Measurements from ENCODE around the gene DCTN1.

Gene DCTN1

GRCh38 chr2:74328573-74328972, 51.5 kb downstream of the DCTN1 start:
- H4K20me1 ChIP-seq (ENCODE audit: control insufficient read depth, insufficient read depth, low read depth, low read length): no peaks in the 10 kb centered on the region
- H3K79me2 ChIP-seq (ENCODE audit: control insufficient read depth, low read length): no peaks in the 10 kb centered on the region
- H3K4me1 ChIP-seq (ENCODE audit: control insufficient read depth, low read length): no peaks in the 10 kb centered on the region
- H3F3A ChIP-seq (ENCODE audit: control insufficient read depth, insufficient read depth): no peaks in the 10 kb centered on the region
- H3K4me2 ChIP-seq (ENCODE audit: low read length): no peak overlapping the region
- no peak overlapping the region for H3K4me3 ChIP-seq (ENCODE audit: low read length)
- H3K9me2 ChIP-seq (replicated peaks; ENCODE audit: control insufficient read depth, low read length): no peaks in the 10 kb centered on the region
- H3K9me3 ChIP-seq (ENCODE audit: control insufficient read depth, insufficient read depth, low read length): no peaks in the 10 kb centered on the region
- H3K27me3 ChIP-seq (ENCODE audit: control insufficient read depth, low read length): peaks cover 31% of the 10 kb centered on the region
- no peak overlapping the region for H3K27ac ChIP-seq (ENCODE audit: low read depth, low read length)
- no peak for TF ChIP-seq EZH2phosphoT487 (IDR thresholded peaks at IDR 0.05; ENCODE audit: borderline replicate concordance, low read length)
- no peak for TF ChIP-seq CTCF (IDR thresholded peaks at IDR 0.05; ENCODE audit: low read depth, low read length, poor library complexity, severe bottlenecking)
- no peaks in the 10 kb centered on the region for H3K36me3 ChIP-seq (ENCODE audit: control insufficient read depth, low read length)

GRCh38 chr2:74328074-74328473, 52.0 kb downstream of the DCTN1 start:
- no peaks in the 10 kb centered on the region for H3K9me3 ChIP-seq (ENCODE audit: control insufficient read depth, insufficient read depth, low read length)
- no peaks in the 10 kb centered on the region for H4K20me1 ChIP-seq (ENCODE audit: control insufficient read depth, insufficient read depth, low read depth, low read length)
- no peaks in the 10 kb centered on the region for H3F3A ChIP-seq (ENCODE audit: control insufficient read depth, insufficient read depth)
- no peaks in the 10 kb centered on the region for H3K9me2 ChIP-seq (replicated peaks; ENCODE audit: control insufficient read depth, low read length)
- H3K36me3 ChIP-seq (ENCODE audit: control insufficient read depth, low read length): no peaks in the 10 kb centered on the region
- no peak overlapping the region for H3K27ac ChIP-seq (ENCODE audit: low read depth, low read length)
- no peak overlapping the region for H3K4me2 ChIP-seq (ENCODE audit: low read length)
- H3K79me2 ChIP-seq (ENCODE audit: control insufficient read depth, low read length): no peaks in the 10 kb centered on the region
- H3K4me3 ChIP-seq (ENCODE audit: low read length): no peak overlapping the region
- TF ChIP-seq CTCF (IDR thresholded peaks at IDR 0.05; ENCODE audit: low read depth, low read length, poor library complexity, severe bottlenecking) (no peak), EZH2phosphoT487 (IDR thresholded peaks at IDR 0.05; ENCODE audit: borderline replicate concordance, low read length) (no peak)
- no peaks in the 10 kb centered on the region for H3K4me1 ChIP-seq (ENCODE audit: control insufficient read depth, low read length)
- H3K27me3 ChIP-seq (ENCODE audit: control insufficient read depth, low read length): peaks cover 33% of the 10 kb centered on the region

- H3K4me3 ChIP-seq (ENCODE audit: low read length): no peak overlapping the region
- no peaks in the 10 kb centered on the region for H3K79me2 ChIP-seq (ENCODE audit: control insufficient read depth, low read length)
These were observed 52.5 kb downstream of the DCTN1 start for GRCh38 chr2:74327627-74328026.

More at GRCh38 chr2:74327627-74328026, 52.5 kb downstream of the DCTN1 start:
- no peaks in the 10 kb centered on the region for H3K9me3 ChIP-seq (ENCODE audit: control insufficient read depth, insufficient read depth, low read length)
- peaks cover 33% of the 10 kb centered on the region for H3K27me3 ChIP-seq (ENCODE audit: control insufficient read depth, low read length)
- no peaks in the 10 kb centered on the region for H4K20me1 ChIP-seq (ENCODE audit: control insufficient read depth, insufficient read depth, low read depth, low read length)
- TF ChIP-seq CTCF (IDR thresholded peaks at IDR 0.05; ENCODE audit: low read depth, low read length, poor library complexity, severe bottlenecking) (no peak), EZH2phosphoT487 (IDR thresholded peaks at IDR 0.05; ENCODE audit: borderline replicate concordance, low read length) (no peak)
- no peaks in the 10 kb centered on the region for H3K4me1 ChIP-seq (ENCODE audit: control insufficient read depth, low read length)
- no peaks in the 10 kb centered on the region for H3K9me2 ChIP-seq (replicated peaks; ENCODE audit: control insufficient read depth, low read length)
- H3K36me3 ChIP-seq (ENCODE audit: control insufficient read depth, low read length): no peaks in the 10 kb centered on the region
- no peaks in the 10 kb centered on the region for H3F3A ChIP-seq (ENCODE audit: control insufficient read depth, insufficient read depth)
- no peak overlapping the region for H3K27ac ChIP-seq (ENCODE audit: low read depth, low read length)
- H3K4me2 ChIP-seq (ENCODE audit: low read length): no peak overlapping the region
